ENCODE data around the gene GLRA2. TPM values are rescaled to one million over a fixed set of nuclear protein-coding genes. Genes with fewer than 3 reads are reported as not detected.

Gene GLRA2
- total RNA-seq, 1 donor from 2014 or later: not detected

DNA sequence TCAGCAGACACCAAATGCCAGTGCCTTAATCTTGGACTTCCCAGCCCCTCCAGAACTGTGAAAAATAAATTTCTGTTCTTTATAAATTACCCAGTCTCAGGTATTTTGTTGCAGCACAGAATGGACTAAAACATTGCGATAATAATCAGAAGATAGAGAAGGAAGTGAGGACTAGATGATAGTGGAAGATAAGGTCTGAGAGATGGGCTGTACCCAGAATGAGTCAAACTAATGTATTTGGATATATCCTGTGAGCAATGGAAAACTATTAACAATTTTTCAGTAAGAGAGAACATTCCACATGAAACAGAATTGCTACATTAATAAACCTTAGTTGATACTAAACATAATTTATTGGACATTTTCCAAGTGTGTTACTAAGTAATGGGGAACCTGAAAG, 250.2 kb downstream of the GLRA2 start:
- TF ChIP-seq, protein P1, sequence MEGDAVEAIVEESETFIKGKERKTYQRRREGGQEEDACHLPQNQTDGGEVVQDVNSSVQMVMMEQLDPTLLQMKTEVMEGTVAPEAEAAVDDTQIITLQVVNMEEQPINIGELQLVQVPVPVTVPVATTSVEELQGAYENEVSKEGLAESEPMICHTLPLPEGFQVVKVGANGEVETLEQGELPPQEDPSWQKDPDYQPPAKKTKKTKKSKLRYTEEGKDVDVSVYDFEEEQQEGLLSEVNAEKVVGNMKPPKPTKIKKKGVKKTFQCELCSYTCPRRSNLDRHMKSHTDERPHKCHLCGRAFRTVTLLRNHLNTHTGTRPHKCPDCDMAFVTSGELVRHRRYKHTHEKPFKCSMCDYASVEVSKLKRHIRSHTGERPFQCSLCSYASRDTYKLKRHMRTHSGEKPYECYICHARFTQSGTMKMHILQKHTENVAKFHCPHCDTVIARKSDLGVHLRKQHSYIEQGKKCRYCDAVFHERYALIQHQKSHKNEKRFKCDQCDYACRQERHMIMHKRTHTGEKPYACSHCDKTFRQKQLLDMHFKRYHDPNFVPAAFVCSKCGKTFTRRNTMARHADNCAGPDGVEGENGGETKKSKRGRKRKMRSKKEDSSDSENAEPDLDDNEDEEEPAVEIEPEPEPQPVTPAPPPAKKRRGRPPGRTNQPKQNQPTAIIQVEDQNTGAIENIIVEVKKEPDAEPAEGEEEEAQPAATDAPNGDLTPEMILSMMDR (IDR thresholded peaks at IDR 0.05): no peak
- DNase-seq (no peak), ATAC-seq (no peak)
- no peaks in the 10 kb centered on the region for H3K36me3 ChIP-seq
- no peaks in the 10 kb centered on the region for H3K4me1 ChIP-seq
- intact Hi-C loops (cut with DNase I): no loop called here
- no peaks in the 10 kb centered on the region for H3K27me3 ChIP-seq (ENCODE audit: low read depth)
- H3K9me3 ChIP-seq: no peaks in the 10 kb centered on the region
- H3K4me3 ChIP-seq: no peak overlapping the region
- no peak overlapping the region for H3K27ac ChIP-seq
